Measurements from ENCODE around the gene SORCS2.

Gene SORCS2

DNA sequence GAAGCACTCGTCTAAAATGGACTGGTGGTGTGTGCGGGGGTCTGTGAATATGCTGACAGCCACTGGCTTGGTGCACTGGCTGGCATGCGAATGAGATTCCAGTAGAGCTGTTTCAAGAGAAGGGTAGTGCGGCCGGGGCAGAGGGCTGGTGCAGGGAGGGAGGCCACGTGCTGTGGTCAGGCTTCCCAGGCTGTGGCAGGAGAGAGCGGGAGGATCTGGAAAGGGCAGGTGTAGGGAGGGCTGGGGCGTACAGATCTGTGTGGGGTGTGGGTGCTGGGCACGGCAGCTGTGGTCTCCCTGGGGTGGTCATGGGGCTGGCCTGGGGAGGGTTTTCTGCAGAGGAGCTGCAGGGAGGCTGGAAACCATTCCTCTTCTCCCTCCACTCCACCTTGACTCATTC lies 30.2 kb downstream of the SORCS2 start:
- DNase-seq (ENCODE audit: low read depth in 2 of 2): no peak

DNA sequence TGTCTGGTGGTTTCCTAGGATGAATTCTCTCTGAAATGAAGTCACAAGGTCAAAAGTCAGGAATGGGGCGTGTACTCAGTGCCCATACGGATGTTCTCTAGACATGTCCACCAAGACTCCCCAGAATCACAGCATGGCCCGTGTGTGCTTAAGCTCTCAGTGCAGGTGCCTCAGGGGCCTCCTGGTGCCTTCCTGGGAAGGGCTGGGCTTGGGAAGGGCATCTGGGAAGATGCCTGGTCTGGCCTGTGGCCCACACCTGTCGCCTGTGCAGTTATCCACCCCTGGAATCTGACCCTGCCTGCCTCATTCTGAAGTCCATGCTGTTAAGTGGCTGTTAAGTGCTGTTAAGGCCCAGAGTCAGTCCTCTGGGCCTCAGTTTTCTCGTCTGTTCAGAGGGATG lies 31.2 kb downstream of the SORCS2 start:
- DNase-seq (ENCODE audit: low read depth in 2 of 2): no peak

DNA sequence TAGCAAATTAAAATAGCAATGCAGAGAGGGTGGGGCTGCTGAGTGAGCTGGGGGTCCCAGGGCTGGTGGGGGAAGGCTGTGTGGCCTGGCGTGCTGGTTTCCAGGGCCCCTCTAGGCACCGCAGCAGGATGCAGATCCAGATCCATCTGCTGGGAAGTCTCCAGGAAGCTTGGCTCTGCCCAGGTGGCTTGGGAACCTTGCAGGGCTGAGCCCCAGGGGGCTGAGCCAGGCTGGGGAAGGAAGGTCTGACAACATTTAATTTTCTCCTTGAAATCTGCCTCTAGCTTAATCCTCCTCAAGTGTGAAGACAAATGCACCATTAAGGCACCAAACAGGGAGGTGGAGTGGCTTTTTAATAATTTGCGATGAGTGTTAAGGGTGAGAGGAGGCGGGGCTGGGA lies 31.7 kb downstream of the SORCS2 start:
- DNase-seq (ENCODE audit: low read depth in 2 of 2): no peak

DNA sequence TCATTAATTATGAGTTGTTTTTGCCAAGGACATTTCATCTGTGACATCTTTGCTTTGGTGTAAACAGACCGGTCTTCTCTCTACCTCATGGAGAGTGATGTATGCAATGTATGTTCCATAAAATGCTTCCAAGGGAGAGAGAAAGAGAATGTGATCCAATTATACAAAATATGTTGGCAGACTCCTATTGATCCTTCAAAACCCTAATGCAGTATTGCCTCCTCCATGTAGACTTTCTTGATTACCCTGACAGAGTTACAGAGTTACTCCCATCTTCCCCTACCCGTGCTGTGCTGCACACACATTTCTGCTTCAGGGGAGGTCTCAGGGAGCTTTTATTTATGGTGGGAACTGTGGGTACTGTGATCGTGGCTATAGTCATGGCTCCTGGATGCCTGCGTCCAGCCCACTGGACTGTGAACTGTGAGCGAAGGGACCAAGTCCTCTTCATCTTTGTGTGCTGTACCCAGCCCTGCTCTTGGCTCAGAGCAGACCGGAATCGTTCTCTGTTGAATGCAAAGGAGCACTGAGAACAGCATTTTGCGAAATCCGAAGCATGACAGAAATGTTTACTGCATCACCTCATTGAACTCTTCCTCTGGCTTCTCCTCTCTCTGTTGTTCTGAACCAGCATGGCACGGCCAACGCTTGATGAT lies 32.7 kb downstream of the SORCS2 start:
- no peak for DNase-seq (ENCODE audit: low read depth in 2 of 2)

DNA sequence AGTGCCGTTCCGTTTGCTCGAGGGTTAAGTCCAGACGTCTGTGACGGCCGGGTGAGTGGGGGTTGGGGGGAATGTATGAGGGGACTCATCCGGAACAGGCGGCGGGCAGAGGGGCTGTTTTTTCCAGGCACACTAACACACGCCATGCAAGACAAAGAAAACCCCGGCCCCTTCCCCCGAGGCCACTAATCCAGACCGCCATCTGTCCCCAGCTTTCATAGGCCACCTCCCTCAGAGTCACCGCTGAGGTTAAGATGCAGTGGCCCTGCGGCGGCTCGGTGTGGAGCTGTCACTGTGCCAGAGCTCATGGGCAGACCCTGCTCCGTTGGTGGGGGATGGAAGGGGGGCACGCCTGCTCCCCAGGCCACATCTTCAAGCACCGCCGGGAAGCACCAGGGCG lies 34.1 kb downstream of the SORCS2 start:
- no peak for DNase-seq (ENCODE audit: low read depth in 2 of 2)

DNA sequence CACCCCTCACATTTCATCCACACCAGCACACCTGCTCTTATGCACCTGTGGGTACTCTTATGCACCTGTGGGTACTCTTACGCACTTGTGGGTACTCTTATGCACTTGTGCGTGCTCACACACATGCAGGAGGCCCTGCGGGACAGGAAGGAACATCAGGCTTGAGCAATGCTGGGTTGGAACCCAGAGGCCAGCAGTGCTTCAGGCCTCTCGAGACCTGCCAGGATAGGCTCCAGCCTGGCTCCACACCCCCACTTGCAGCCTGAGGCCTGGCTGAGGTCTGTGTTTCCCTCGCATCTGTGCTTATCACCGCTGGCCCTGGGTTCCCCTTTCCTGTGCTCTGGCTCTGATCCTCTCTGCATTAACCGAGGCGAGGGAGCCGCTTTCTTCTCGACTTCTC lies 34.7 kb downstream of the SORCS2 start:
- no peak for DNase-seq (ENCODE audit: low read depth in 2 of 2)

DNA sequence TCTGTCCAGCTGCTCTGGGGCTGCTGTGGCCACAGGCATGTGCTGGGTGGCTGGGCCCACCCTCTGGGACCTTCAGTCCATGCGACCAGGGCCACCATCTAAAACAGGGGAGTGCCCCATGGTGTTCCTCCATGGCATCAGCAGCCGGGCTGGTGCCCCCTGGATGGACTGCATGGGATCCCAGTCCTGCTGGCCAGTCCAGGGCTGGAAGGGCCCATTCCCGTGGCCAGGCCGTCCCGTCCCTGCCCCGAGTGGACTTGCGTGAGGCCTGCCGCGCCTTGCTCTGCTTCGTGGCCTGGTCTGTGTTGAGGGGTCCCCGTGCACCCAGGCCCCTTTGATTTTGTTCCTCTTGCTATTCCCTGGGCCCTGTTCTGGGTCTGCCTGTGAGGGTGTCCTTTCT lies 36.4 kb downstream of the SORCS2 start:
- no peak for DNase-seq (ENCODE audit: low read depth in 2 of 2)

DNA sequence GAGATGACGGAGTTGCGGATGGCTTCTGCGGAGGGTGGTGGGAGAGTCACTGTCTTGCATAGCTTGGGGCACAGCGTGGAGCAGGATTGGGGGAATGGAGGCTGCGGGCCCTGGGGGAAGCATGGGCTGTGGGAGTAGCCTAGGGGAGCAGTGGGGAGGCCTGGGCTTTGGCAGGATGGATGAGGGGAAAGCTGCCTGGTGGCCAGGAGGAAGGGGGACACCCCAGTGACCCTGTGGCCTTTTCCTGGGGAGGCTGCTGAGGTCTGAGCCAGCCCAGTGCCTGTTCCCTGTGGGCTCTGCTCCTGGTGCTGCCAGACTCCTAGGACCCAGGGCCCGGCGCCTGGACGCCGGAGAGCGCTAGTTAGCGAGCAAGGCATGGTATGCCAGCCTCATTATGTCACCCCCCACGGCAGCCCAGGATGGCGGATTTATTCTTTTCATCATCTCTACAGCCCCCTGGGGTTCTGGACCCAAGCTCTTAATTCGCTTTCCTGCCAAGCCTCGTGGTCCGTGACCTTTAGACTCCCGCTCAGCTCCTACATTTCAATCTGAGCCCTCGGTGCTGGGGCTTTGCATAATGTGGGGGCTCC lies 39.8 kb downstream of the SORCS2 start:
- DNase-seq (ENCODE audit: low read depth in 2 of 2): no peak

DNA sequence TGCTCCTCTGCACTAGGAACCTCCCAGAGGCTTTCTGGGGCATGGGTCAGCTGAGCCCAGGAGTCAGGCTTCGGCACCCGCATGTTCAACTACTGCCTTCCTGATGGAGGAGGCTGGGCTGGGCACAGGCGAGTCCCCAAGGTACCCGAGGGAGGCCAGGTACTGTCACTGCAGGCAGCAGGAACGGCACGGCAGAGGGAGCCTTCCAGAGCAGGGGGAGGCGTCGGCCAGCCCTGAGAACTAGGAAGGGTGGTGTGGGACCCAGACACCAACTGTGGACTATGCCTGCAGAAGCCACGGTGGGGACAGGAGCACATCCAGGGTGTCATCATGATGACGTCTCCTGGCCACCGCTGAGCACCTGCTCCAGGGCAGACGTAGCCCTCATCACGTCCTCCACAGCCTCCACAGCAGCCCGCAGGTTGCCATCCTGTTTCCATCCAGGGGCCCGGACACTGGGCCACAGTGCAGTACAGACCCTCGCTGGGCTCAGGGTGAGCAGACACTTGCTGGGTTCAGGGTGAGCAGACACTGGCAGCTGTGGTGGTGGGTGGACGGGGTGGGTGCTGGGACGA lies 40.8 kb downstream of the SORCS2 start:
- no peak for DNase-seq (ENCODE audit: low read depth in 2 of 2)

DNA sequence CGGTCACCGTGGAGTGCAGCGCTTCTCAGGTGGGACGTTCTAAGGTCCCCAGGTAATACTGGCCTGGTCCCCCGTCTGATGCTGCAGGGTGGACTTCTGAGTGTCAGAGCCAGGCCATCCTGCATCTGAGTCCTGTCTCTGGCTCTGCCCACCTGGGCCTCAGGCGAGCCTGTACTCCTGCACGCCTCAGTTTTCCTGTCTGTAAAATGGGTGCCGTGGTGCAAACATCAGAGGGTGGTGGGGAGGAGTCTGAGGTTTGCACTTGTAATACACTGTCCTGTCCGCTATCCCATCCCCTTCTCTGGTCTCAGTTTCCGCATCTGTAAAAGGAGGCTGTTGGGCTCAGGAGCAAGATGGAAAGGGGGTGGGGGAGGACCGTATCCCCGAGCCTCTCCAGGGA lies 41.3 kb downstream of the SORCS2 start:
- DNase-seq (ENCODE audit: low read depth in 2 of 2): no peak

DNA sequence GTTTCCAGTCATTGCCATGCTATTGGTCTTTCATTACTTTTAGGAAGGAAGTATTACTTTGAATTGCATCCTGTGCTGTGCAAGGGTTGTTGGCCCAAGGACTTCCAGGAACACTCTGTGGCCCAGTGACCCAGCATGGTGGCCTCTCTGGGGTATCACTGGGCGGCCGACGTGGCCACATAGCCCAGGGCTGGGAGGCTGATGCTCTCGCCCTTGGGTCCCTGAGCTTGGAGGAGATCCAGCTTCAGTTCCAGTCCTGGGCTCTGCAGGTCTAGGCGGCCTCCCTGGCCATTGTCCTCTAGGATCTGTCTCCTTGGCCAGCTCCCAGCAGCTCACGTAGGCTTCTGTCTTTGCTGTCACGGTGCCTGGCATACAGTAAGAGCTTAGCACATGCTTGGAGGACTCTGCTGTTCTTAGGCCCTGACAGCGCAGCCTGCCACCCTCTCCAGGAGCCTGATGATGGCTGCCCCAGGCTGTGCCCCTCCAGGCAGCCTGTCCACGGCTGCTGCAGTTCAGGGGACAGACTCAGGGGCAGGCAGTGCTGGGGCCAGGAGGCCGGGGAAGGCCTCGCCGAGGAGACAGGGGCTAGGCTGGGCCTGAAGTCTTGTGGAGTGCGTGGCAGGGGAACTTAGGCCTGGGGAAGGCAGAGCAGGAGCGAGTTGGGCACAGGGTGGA lies 42.2 kb downstream of the SORCS2 start:
- DNase-seq (ENCODE audit: low read depth in 2 of 2): no peak

DNA sequence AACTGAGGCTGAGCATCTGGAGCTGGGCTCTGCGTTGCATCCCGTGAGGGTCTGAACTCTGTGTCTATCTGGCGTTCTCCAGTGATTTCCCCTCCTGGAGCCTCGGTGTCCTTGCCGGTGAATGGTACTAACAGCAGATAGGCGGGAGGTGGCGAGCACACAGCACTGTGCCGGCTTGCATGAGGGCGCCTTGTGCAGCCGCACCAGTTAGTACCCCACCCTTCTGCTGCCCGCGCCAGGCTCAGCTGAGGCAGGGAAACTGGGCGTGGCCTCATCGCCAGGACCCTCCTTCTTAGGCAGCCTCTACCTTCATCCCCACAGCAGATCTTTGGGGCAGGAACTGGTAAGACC lies 42.7 kb downstream of the SORCS2 start:
- DNase-seq (ENCODE audit: low read depth in 2 of 2): no peak

DNA sequence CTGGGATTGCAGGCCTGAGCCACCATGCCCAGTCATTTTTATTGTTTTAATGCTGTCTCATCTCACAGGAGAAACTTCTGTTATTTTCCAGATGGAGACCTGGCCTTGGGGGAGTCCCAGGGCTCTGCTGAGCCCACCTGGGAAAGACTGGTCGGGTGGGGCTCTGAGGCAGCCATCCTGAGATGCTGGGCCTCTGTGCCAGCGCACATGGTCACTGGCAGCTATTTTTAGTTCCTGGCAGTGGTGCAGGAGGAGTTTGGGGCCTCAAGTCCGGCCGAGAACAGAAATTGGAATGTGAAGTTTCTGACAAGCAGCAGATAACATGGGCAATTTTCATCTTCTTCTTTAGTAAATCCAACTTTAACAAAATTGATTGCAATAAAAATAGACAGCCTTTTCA lies 44.5 kb downstream of the SORCS2 start:
- no peak for DNase-seq (ENCODE audit: low read depth in 2 of 2)

DNA sequence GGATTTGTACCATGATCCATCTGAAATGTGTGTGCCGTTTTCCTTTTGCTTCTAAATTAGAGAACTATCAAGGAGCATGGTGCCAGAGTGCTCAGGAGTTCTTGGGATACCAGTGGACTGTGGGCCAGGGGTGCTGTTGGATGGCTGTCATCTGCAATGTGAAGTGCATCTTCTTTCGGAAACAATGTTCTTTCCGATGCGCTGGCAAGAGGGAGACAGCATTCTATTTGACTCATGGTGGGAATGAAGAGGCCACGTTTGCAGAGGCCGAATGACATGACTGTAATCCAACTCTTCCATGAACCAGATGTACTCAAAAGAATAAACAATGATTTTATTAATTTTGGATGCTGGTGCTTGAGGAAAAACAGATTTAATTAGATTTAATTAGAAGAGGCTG lies 45.5 kb downstream of the SORCS2 start:
- DNase-seq (ENCODE audit: low read depth in 2 of 2): no peak

DNA sequence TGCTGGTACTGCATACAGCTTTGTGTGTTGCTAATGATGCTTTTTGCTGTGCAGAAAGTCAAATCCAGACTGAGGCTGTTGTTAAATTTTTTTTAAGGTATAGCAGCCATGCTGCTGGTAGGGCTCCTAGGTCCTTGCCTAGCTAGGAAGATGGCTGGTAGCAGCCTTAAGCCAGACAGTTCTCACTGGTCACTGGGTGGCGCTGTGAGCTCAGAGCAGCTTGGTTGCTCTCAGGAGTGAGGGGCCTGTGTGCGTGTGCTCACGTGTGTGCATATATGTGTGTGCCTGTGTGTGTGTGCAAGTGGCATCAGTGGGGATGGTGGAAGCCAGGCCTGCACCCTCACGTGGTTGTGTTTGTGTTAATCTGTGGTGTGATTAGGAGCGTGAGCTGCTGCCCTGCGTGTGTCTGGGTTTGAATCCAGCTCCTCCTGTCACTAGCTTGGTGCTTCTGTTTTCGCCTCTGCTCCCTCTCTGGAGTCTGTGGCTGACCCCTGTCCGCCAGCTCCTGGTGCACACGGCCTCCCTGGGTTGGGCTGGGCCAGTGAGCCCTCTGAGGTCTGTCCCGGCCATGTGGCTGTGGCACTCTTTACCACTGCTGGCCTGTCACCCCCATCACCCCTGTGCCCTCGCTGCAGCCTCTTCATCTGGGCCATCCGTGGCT lies 46.1 kb downstream of the SORCS2 start:
- DNase-seq (ENCODE audit: low read depth in 2 of 2): peak in 1 of 2 donors; percentile 4

DNA sequence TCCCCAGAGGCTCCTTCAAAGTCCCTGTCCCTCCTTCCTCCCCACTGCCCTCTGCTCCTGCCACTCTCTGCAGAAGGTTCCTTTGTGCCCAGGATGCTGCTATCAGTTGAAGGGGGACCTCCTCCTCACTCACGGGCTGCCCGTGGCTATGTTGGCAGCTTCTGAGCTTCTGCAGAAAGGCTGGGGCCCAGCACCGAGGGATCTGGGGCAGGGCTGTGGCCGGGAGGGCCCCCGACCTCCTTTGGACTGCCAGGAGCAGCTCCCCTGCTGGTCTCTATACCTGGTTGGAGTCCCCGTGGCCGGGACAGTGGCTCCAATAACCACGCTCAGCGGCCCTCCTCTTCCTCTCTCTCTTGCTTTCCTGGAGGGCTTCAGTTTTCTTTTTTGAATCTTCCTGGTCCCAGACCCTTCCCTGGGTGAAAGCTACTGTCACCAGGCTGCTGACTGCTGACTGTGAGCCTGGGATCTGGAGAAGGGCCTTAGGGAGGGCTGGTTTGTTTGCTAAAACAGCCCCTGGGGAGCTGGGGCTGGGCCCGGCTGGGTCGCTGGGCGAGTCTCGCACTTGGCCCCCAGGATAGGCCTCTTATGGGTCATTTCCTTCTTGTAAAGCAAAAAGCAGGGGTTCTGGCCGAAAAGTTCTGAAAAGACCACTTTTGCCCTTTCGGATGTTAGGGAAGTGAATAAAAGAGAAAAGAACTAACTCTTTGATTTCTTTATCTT lies 46.9 kb downstream of the SORCS2 start:
- no peak for DNase-seq (ENCODE audit: low read depth in 2 of 2)

DNA sequence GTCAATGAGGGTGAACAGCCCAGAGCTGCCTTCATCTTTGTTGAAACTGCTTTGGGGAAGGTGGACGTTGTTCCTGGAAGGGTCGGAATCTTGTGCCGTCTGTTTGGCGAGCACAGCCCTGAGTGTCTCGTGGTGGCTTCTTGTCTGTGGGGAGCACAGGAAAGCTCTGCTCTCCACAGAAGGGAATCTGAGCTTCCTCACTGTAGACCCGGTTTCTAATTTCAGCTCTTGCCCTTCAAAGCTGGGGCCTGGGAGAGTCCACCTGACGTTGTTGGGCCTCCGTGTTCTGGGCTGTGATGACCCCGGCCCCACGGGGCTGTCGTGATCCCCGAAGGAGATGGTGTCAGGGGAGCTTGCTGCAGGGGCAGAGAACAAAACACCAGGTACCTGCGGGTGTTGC lies 47.5 kb downstream of the SORCS2 start:
- DNase-seq (ENCODE audit: low read depth in 2 of 2): no peak

DNA sequence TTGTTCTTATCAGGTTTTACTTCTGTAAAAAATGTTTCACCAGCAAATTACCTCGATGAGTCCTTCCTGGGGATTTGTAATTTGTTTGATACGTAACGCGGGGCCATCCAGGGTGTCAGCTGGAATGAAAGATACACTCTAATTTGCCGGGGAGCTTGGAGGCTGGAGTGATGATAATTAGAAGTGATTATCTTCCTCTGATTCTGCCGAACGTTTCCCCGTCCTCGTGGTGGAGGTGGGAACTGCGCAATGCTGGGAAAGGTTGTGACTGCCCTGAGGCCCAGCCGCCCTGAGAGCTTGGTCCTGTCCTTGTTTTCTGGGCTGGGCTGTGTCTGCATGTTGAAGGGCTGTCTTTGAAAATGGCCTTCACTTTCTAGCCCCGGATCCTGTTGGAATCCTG lies 48.0 kb downstream of the SORCS2 start:
- DNase-seq (ENCODE audit: low read depth in 2 of 2): no peak

DNA sequence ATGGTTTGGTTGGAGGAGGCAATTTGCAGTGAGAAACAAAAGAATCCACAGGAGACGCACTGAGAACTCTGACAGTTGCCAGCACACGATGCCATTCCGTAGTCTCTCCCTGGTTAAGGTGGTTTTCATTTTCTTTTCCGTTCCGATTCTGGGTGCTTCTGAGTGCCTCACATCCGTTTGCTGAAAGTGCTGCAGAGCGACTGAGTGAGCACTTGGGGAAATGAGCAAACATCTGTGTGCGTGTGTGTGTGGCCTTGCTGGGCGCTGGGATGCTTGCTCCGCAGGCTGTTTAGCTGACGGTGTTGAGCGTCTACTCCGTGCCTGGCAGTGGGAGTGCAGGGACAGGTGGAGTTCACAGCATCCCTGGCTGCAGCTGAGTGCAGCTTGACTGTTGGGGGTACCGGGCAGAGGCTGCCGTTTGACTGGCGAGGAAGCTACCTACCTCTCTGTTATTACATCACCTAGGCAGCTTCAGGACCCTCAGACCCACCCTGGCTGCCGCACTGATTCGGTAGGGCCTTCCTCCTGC lies 49.3 kb downstream of the SORCS2 start:
- no peak for DNase-seq (ENCODE audit: low read depth in 2 of 2)

DNA sequence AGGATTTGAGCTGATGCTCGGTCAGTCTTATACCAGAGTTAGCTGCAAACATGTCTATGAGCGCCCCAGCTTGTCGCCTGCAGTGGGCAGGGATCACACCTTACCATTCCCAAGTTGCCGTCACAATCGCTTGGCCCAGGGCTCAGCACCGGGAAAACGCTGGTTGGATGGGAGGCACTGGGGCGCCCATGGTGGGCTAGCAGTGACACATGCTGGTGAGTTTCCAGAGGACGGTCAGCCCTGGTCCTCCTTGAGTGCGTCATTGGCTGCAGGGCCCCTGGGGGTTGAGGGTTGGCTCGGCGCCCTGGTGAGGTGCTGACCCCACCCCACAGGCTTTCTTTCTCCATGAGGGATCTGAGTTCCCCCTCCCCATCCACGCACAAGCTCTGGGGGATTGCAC lies 50.4 kb downstream of the SORCS2 start:
- no peak for DNase-seq (ENCODE audit: low read depth in 2 of 2)

DNA sequence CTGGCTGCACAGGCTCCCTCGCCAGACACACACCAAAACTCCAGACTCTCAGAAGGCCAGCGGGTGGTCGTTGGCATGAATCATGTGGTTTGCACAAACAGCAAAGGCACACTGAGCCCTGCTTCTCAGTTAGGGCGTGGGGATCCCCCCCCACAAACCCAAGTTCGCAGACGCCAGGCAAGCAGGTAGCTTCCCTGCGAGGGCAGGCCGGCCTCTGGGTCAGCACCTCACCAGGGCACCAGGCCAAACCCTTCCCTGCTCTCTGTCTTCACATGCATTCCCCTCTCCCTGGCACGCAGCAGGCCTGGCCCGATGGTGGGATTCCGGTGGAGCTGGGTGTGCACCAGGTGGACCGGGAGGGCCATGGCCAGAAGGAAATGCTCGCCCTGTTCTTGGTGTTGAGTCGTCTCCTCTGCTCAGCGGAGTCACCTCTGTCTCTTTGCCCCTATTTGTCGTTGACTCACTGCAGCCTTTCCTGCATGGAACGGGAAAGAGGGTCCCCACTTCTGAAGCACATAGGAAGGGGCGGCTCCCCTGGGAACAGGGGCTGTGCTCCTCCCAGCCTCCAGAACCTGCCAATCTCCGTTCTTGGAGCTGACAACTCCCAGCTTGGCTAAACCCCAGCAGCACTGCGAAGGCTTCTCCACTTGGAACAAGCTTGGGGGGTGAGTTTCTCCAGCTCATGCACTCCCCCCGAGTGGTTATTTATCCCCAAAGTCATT lies 51.4 kb downstream of the SORCS2 start:
- DNase-seq (ENCODE audit: low read depth in 2 of 2): no peak
